Smooth muscle cell (in vitro differentiated cells): ENCODE data around the gene NELL1. TPM values are rescaled to one million over a fixed set of nuclear protein-coding genes. Genes with fewer than 3 reads are reported as not detected.

Source experiments
- DNase-seq: peaks from one replicate; lab custom pipeline; 2025; ENCODE audit not compliant: unreplicated experiment; lab: John Stamatoyannopoulos, UW
- H2AFZ ChIP-seq: fragments of 200-600 bp; sonication (generic); 2 replicates; pipeline ENCODE4 v1.6.0; 2016; ENCODE audit warnings: antibody characterized with exemption, low read depth, mild to moderate bottlenecking
- H3F3A ChIP-seq: fragments of 200-600 bp; sonication (generic); 2 replicates; pipeline ENCODE4 v1.6.0; 2017; ENCODE audit warnings: antibody characterized with exemption, low read depth
- H3K27ac ChIP-seq: fragments of 200-600 bp; sonication (generic); 2 replicates; pipeline ENCODE4 v1.5.1; 2016; ENCODE audit warnings: low read depth, mild to moderate bottlenecking
- H3K27me3 ChIP-seq: fragments of 200-600 bp; sonication (generic); 2 replicates; pipeline ENCODE4 v1.6.1; 2016; ENCODE audit warnings: low read depth, mild to moderate bottlenecking
- H3K36me3 ChIP-seq: fragments of 200-600 bp; sonication (generic); 2 replicates; pipeline ENCODE4 v1.5.1; 2016; ENCODE audit warnings: low read depth
- H3K4me1 ChIP-seq: fragments of 200-600 bp; sonication (generic); 2 replicates; pipeline ENCODE4 v1.5.1; 2016; ENCODE audit warnings: low read depth
- H3K4me2 ChIP-seq: fragments of 200-600 bp; sonication (generic); 2 replicates; pipeline ENCODE4 v1.6.0; 2016; ENCODE audit warnings: mild to moderate bottlenecking
- H3K4me3 ChIP-seq: fragments of 200-600 bp; sonication (generic); 2 replicates; pipeline ENCODE4 v1.5.1; 2016; ENCODE audit warnings: mild to moderate bottlenecking
- H3K79me2 ChIP-seq: fragments of 200-600 bp; sonication (generic); 2 replicates; pipeline ENCODE4 v1.6.0; 2016; ENCODE audit warnings: low read depth, mild to moderate bottlenecking
- H3K9ac ChIP-seq: fragments of 200-600 bp; sonication (generic); 2 replicates; pipeline ENCODE4 v1.6.0; 2016; ENCODE audit warnings: low read depth
- H3K9me3 ChIP-seq: fragments of 200-600 bp; sonication (generic); replicated peaks from 2 replicates; pipeline ENCODE4 v1.5.1; 2016; ENCODE audit warnings: low read depth
- H4K20me1 ChIP-seq: fragments of 200-600 bp; sonication (generic); 2 replicates; pipeline ENCODE4 v1.6.0; 2016; ENCODE audit warnings: low read depth
- WGBS: methylation state at CpG from one replicate; pipeline ENCODE4 v1.1.7; 2016; ENCODE audit warnings: low lambda C conversion rate; 5-methylcytosine and 5-hydroxymethylcytosine counted together
- polyA plus RNA-seq: library from polyadenylated mRNA; unstranded; fragments of >200 nt; fragmentation: Nextera tagmentation; extraction: Ambion mirVana; gene quantifications from 2 replicates; pipeline ENCODE4 v1.2.1, GENCODE V29; 2016
- total RNA-seq: library from RNA; depleted of rRNA; stranded (reverse); fragments of >200 nt; gene quantifications from 2 replicates; pipeline ENCODE4 v1.2.3, GENCODE V29; 2014
- TF ChIP-seq, protein P1 (sequence below): fragments of 200-600 bp; sonication (generic); IDR thresholded peaks from 2 replicates; pipeline ENCODE4 v1.5.1; 2017; ENCODE audit warnings: borderline replicate concordance, mild to moderate bottlenecking, antibody characterized with exemption; ENCODE audit not compliant: insufficient read depth, poor library complexity, severe bottlenecking

The NELL1 gene
- total and polyA plus RNA-seq, 2 experiments from 2014 or later, result not detected

GRCh38 chr11:20912922-20913512 lies 243.6 kb downstream of the NELL1 start:
- no peaks in the 10 kb centered on the region for H3K27me3 ChIP-seq
- H3K9me3 ChIP-seq, result no peaks in the 10 kb centered on the region
- H2AFZ ChIP-seq, result no peak overlapping the region
- no peaks in the 10 kb centered on the region for H3F3A ChIP-seq
- H3K4me3 ChIP-seq, result no peak overlapping the region
- H3K36me3 ChIP-seq, result no peaks in the 10 kb centered on the region
- TF ChIP-seq, protein P1, sequence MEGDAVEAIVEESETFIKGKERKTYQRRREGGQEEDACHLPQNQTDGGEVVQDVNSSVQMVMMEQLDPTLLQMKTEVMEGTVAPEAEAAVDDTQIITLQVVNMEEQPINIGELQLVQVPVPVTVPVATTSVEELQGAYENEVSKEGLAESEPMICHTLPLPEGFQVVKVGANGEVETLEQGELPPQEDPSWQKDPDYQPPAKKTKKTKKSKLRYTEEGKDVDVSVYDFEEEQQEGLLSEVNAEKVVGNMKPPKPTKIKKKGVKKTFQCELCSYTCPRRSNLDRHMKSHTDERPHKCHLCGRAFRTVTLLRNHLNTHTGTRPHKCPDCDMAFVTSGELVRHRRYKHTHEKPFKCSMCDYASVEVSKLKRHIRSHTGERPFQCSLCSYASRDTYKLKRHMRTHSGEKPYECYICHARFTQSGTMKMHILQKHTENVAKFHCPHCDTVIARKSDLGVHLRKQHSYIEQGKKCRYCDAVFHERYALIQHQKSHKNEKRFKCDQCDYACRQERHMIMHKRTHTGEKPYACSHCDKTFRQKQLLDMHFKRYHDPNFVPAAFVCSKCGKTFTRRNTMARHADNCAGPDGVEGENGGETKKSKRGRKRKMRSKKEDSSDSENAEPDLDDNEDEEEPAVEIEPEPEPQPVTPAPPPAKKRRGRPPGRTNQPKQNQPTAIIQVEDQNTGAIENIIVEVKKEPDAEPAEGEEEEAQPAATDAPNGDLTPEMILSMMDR, result no peak
- 19% methylated on average over 4 of the region's 4 CpGs for WGBS
- peaks cover 7% of the 10 kb centered on the region for H3K4me1 ChIP-seq
- no peak overlapping the region for H3K4me2 ChIP-seq
- DNase-seq, result no peak
- no peak overlapping the region for H3K27ac ChIP-seq
- no peaks in the 10 kb centered on the region for H4K20me1 ChIP-seq
- no peaks in the 10 kb centered on the region for H3K79me2 ChIP-seq
- H3K9ac ChIP-seq, result no peak overlapping the region

- TF ChIP-seq, protein P1, result no peak
- Histone ChIP-seq H3K27ac (no peak overlapping the region), H3K4me2 (no peak overlapping the region)
These were observed 247.9 kb downstream of the NELL1 start for GRCh38 chr11:20917306-20917705.

DNA sequence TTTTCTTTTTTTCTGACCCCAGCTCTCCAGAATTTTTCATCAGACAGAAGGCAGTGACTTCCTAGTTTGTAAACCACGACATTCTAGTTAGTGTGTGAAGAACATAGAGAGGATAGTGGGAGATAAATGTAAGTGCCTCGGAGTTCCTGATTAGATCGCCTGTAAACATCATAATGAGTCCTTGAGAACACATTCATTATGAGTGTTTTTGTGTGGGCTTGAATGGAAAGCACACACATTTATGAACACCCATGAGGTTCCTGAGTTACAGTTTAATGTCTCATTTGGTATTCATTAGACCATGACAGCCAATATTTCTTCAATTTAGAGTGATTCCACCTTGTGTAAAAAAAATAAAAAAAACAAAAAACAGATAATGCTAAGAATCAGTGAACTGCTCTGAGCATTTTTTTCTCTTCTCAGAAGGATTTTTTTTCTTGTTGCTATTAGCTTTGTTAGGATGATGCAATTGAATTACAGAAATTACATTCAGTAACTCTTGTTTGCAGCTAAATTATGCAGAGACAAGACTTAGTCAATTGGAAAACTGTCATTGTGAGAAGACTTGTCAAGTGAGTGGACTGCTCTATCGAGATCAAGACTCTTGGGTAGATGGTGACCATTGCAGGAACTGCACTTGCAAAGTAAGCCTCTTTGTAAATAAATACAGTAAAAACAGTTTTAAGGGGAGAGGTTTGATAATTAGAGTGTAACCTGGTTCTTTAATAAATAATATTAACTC lies 257.6 kb downstream of the NELL1 start:
- no peaks in the 10 kb centered on the region for H3K27me3 ChIP-seq
- TF ChIP-seq, protein P1, result no peak
- no peaks in the 10 kb centered on the region for H3K79me2 ChIP-seq
- DNase-seq, result no peak
- no peak overlapping the region for H3K4me3 ChIP-seq
- H3K4me2 ChIP-seq, result no peak overlapping the region
- H4K20me1 ChIP-seq, result no peaks in the 10 kb centered on the region
- no peaks in the 10 kb centered on the region for H3K36me3 ChIP-seq
- no peak overlapping the region for H2AFZ ChIP-seq
- no peak overlapping the region for H3K27ac ChIP-seq
- H3K4me1 ChIP-seq, result no peaks in the 10 kb centered on the region
- no peak overlapping the region for H3K9ac ChIP-seq
- WGBS, result 79% methylated on average over 4 of the region's 4 CpGs
- H3F3A ChIP-seq, result no peaks in the 10 kb centered on the region
- H3K9me3 ChIP-seq, result no peaks in the 10 kb centered on the region

More at GRCh38 chr11:20917306-20917705, 247.9 kb downstream of the NELL1 start:
- H3K79me2 ChIP-seq, result no peaks in the 10 kb centered on the region
- H4K20me1 ChIP-seq, result no peaks in the 10 kb centered on the region
- H3K4me1 ChIP-seq, result peaks cover 7% of the 10 kb centered on the region
- H3K9me3 ChIP-seq, result no peaks in the 10 kb centered on the region
- H3K4me3 ChIP-seq, result no peak overlapping the region
- no peaks in the 10 kb centered on the region for H3K36me3 ChIP-seq
- H2AFZ ChIP-seq, result no peak overlapping the region
- DNase-seq, result no peak
- no peaks in the 10 kb centered on the region for H3K27me3 ChIP-seq
- no peak overlapping the region for H3K9ac ChIP-seq
- no peaks in the 10 kb centered on the region for H3F3A ChIP-seq
